NCI-H187 treated with DMSO at 0.1 percent for 48 hours (cell line): Measurements from ENCODE around the gene DKKL1.
"Not testable (repeated sequence)": the region's sequence is repeated elsewhere in the genome, so short reads cannot be mapped to it uniquely, and the experiment has no call there.

Experiments
- DNase-seq: peaks from one replicate; lab custom pipeline; 2025; lab: John Stamatoyannopoulos, UW

DKKL1 gene

DNA sequence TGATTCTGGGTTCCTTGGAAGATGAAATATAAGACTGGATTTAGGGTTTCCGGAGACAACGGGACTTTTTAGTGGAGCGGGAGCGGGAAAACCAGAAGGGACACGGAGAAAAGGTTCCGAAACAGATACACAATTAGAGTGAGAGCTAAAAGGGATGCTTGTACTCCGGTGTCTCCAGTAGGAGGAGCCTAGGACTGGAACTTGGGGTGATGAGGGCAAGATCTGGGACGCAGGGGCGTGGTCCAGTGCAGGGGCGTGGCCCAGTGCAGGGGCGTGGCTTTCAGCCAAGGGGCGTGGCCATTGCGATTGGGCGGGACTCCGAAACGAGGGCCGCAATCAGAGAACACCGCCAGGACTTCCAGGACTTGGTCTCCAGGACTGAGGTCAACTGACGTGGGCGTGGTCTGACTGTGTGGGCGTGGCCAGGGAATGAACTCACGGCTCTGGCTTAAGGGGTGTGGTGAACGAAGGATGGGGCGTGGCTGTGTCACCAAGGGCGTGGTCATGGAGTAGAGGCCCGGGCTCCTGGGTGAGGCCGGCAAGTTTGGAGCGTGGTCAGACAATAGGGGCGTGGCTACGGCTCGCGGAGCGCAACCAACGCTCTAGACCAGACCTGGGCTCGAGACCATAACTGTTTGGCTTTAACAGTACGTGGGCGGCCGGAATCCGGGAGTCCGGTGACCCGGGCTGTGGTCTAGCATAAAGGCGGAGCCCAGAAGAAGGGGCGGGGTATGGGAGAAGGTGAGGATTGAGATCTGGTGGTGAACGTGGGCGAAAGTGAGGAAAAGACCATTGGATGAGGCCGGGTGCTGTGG, at the start of gene DKKL1:
Gene DKKL1 (plus strand): TSS at position 610 of the 815 bp plus-strand sequence. CDS start 122 bp downstream, at position 732.
- no peak for DNase-seq

DNA sequence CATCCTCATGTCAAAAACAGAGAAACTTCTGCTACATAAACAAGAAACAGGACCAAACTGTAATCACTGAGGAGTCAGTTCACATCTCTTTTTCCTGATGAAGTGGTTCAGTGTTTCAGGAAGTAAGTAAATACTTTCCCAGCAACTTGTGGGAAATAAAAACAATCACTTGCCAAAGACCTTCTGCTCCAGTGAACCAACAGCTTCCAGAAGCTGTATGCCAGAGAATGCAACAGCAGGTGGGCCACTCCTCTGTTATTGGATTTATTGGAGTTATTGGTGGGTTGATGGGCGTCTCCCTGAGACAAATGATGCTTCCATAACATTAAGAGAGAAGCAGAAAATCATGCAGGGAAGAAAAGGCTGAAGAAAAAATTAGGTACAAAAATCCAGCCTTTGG, 48.6 kb upstream of the DKKL1 start:
- no peak for DNase-seq

DNA sequence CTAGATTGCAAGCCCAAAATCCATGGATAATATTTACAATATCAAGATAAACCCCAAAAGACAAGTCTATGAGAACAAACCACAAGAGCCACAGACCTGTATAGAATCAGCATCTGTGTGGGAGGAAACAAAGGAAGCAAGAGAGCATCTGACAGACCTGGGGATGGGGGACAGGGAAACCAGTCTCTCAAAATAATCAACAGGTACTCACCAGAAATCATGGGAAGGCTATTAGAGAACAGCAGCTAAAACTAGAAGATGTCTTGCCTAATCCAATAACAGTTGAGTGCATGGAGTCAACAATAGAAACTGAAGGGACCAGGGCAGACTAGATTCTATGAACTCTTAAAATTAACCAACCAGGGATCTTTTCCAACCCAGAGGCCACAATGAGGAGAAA, 47.4 kb upstream of the DKKL1 start:
- no peak for DNase-seq

DNA sequence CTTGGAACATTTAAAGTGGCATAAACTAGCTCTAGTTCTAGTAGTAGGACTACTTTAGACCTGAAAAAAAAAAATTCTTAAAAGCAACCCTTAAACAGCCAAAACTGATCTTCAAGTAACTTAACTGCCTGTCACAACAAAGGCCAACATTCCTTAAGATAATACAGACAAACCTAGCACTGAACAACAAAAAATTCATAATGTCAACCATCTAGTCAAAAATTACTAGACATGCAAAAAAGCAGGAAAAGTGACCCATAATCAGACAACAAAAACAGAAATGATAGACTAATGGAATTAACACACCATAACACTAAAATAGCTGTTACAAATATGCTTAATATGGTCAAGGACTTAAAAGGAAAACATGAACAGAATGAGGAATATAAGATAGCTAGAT, 45.4 kb upstream of the DKKL1 start:
- DNase-seq: no peak

DNA sequence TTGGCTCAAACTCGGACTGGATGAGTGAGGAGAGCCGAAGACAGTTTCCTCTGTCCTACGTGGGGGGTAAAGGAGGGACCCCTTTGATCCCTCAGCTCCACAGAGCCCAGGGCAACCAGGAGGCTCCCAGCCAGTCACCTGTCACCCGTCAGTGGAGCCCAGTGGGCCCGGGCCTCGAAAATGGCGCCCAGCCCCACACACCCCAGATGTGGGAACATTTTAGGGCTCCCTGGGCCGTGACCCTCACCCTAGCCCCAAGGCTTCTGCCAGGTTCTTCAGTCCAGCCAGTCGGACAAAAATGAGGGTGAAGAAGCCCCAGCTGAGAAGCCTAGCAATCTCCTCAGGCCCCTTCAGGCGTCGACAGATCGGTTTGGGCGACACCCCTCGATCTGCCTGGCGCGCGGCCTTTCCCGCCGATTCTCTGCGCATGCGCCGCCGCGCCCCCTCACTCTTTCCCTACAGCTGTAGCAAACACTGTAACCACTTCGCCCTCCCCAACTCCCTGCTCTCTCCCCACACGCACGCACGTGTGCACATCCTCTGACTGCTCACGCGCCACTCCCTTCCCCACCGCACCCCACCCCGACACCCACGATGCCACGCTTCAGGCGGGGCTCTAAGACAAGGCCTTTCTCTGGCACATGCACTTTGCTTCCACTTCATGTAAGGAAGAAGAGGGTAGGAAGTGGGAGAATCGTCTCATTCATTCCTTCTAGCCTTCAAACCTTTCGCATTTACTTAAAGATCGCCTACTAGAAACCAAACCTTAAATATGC, 38.7 kb upstream of the DKKL1 start, which contains the start of gene SLC6A16:
Gene SLC6A16 (minus strand): TSS at position 391 of the 776 bp plus-strand sequence. CDS start 13,844 bp downstream, outside the sequence.
- no peak for DNase-seq

DNA sequence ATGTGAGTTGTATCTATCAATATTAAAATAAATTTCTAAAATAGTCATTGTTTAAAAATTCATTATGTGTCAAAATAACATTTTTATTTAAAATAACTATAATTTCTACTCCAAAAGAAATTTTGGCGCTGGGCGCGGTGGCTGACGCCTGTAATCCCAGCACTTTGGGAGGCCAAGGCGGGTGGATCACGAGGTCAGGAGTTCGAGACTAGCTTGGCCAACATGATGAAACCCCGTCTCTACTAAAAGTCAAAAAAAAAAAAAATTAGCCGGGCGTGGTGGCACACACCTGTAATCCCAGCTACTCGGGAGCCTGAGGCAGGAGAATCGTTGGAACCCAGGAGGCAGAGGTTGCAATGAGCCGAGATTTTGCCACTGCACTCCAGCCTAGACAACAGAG, 37.9 kb upstream of the DKKL1 start:
- not testable (repeated sequence) for DNase-seq

DNA sequence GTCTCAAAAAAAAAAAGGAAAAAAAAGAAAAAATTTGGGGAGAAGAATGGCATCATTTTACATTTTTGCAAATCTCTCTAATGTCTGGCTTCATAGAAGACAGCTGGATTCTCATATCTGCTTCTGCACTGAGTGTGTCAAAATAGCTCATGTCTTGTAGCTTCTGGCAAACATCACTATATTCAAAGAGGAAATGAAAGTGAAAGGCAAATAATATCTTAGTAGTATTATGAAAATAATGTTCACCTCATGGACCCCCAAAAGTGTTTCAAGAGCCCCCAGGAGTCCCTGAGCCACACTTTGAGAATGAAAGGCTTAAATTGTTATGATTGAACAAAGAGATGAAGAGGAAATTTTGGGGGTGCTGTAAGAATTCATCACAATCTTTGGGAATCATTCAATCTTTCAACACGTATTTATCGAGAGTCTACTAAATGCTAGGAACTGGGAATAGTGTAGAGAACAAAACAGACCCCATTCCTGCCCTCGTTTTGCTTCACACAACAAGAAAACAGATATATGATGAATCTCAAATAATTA, 37.4 kb upstream of the DKKL1 start:
- no peak for DNase-seq

DNA sequence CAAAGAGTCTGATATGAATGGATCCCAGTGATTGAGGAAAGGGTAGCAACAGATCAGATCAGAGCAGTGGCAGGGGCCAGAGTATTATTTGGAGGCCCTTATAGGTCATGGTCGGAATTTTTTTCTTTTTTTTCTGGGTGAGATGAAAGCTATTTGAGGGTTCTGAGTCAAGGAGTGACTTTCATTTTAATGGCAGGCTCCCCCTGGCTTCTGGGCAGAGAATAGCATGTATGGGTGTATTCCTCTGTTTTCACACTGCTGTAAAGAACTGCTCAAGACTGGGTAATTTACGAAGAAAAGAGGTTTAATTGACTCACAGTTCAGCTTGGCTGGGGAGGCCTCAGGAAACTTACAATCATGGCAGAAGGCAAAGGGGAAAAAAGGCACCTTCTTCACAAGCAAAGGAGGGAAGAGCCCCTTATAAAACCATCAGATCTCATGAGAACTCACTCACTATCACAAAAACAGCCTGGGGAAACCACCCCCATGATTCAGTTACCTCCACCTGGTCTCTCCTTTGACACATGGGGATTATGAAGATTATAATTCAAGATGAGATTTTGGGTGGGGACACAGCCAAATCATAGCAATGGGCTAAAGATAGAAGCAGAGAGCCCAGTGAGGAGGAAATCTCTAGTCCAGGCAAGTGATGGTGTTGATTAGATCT, 35.7 kb upstream of the DKKL1 start:
- DNase-seq: no peak

DNA sequence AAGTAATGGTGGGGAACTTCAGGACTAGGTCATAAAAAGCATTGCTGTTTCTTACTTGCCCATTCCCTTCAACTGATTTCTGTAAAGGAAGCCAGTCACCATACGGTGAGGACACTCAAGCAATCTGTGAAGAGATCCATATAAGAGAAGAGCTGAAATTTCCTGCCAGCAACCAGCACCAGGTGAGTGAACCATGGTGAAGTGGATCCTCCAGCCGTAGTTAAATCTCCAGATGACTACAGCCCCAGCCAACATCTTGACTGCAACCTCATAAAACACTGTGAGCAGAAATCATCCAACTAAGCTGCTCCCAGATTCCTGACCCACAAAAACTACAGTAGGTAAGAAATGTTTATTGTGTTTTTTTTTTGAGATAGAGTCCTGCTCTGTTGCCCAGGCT, 34.9 kb upstream of the DKKL1 start:
- no peak for DNase-seq

DNA sequence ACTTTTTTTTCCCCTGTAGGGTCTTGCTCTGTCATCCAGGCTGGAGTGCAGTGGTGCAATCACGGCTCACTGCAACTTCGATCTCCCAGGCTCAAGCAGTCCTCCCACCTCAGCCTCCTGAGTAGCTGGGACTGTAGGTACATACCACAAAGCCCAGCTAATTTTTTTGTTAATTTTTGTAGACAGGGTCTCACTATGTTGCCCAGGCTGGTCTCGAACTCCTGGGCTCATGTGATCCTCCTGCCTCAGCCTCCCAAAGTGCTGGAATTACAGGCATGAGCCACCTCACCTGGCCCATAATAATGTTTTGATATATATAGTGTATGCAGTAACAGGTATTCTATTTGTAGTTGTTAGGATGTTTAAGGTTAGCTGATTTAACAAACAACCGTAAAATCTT, 32.5 kb upstream of the DKKL1 start:
- not testable (repeated sequence) for DNase-seq

DNA sequence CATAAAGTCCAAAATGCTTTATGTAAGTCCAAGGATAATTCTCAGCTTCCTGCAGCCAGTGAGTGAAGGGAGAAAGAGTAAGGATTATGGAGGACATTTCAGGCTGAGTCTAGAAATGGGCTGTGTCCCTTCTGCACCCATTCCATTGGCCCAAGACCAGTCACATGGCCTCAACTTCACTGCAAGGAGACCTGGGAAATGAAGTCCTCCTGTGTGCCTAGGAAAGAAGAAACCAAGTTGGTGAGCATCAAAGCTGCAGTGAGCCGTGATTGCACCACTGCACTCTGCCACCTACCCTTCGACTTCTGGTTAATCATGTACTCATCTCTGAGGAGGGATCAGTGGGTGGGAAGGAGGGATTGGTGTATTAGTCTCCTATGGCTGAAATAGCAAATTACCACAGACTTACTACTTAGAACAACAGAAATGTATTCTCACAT, 32.0 kb upstream of the DKKL1 start:
- DNase-seq: no peak

DNA sequence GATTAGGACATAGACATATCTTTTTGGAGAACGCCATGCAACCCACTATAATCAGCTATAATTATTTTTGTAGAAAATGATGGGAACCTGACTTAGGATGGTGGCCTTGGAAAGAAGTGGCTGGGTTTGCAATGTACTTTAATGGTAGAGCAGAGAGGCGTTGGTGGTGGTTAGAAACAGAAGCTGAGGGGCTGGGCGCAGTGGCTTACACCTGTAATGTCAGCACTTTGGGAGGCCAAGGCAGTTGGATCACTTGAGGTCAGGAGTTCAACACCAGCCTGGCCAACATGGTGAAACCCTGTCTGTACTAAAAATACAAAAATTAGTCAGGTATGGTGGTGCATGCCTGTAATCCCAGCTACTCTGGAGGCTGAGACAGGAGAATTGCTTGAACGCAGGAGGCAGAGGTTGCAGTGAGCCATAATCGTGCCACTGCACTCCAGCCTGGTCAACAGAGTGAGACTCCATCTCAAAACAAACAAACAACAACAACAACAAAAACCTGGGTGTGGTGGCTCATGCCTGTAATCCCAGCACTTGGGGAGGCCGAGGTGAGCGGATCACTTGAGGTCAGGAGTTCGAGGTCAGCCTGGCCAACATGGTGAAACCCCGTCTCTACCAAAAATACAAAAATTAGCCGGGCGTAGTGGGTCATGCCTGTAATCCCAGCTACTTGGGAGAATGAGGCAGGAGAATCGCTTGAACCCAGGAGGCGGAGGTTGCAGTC, 30.8 kb upstream of the DKKL1 start:
- DNase-seq: not testable (repeated sequence)

DNA sequence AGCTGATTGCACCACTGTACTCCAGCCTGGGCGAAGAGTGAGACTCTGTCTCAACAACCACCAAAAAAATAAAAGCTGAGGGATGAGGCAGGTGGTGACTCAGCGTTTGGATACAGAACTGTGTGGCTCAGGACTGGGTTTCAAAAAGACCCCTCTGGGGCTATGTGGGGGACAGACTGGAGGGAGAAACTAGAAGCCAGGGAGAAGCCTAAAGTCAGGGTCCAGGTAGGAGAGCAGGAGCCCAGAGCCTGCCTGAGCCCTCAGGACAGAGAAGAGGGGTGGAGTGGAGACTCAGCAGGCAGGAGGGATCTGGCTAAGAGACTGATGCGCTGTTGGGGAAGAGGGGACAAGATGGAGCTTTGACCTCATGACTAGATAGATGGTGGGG, 30.3 kb upstream of the DKKL1 start:
- DNase-seq: no peak

DNA sequence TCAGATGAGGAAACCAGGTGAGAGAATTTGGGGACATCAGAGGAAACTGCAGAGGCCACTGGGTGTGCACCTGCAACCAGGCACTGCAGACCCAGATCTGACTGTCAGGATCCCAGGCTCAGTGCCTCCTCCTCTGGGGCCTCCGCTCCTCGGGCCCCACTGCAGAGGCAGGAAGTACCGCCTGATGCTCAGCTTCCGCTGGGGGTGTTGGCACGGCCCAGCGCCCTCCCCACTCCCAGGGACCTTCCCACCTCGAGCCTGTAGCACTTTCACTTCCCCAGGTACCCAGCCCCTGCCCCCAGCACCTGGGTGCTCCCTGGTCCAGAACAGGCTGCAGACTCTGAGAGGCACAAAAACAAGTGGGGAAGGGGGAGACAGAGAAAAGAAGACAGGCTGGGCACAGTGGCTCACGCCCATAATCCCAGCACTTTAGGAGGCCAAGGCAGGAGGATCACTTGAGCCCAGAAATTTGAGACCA, 29.8 kb upstream of the DKKL1 start:
- DNase-seq: no peak

DNA sequence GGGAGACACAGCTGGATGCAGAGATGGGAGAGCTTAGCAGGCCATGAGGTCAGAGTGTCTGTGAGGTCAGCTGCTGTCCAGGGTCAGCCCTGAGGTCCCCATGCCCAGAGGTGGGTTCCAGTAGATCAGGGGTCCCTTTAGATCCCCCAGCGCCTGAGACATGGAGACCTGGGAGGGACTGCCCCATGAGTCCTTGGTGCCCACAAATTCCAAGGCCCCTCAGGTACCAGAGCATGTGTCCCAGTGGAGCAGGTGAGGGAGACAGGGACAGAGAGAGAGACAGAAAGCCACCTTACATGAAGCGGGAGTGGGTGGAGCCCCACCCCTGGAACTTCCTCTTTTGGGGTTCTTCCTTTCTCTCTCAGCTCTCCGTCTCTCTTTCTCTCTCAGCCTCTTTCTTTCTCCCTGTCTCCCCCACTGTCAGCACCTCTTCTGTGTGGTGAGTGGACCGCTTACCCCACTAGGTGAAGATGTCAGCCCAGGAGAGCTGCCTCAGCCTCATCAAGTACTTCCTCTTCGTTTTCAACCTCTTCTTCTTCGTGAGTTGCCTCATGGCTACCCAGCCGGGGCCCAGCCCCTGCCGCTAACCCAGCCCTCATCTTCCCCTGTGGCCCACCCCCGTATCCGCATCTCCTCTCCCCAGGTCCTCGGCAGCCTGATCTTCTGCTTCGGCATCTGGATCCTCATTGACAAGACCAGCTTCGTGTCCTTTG, 28.4 kb upstream of the DKKL1 start, which contains the start of gene CD37:
Gene CD37 (plus strand): TSS at position 336 of the 713 bp plus-strand sequence. CDS start 135 bp downstream, at position 471.
- no peak for DNase-seq

DNA sequence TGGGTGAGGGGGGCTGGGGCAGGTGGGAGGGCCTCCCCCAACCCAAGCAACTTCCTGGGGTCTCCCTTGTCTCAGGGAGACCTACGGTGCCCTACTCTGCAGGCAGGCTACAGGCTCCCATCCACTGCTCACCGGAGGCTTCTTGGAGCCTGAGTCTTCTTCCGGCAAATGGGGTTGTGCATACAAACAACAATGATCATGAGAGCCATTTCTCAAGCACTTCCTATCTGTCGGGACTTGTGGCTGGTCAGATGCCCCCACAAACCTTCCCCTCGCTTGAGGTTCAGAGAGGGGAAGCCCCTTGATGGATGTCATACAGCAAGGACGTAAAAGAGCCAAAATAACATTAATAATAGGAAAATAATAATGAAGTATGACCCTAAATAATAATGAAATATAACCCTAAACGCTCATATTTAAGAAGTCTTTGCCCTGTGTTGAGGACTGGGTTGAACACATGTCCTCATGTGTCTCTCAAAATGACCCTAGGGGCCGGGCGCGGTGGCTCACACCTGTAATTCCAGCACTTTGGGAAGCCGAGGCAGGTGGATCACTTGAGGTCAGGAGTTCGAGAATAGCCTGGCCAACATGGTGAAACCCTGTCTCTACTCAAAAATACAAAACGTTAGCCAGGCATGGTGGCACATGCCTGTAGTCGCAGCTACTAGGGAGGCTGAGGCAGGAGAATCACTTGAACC, 27.7 kb upstream of the DKKL1 start:
- DNase-seq: no peak

DNA sequence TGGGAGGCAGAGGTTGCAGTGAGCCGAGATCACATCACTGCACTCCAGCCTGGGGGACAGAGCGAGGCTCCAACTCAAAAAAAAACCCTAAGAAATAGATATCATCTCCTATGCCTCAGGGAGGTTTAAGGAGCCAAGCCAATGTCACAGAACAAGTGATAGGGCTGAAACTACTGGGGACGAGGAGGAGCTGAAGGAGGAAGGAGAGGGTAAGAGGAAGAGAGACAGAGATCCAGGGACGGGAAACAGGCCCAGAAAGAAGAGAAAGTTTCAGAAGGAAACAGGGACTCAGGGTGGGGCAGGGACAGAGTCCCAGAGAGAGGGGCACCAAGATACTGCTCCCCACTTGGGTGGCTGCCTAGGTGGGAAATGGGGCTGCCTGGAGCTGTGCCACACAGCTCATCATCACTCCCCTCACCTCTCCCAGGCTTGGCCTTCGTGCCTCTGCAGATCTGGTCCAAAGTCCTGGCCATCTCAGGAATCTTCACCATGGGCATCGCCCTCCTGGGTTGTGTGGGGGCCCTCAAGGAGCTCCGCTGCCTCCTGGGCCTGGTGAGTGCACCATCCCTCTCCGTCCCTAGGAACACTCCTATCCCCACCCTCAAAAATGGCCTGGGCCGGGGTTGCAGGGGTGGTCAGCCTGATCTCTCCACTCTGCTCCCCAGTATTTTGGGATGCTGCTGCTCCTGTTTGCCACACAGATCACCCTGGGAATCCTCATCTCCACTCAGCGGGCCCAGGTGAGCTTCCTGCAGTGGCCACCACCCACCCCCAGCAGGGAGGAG, 27.0 kb upstream of the DKKL1 start:
- no peak for DNase-seq

DNA sequence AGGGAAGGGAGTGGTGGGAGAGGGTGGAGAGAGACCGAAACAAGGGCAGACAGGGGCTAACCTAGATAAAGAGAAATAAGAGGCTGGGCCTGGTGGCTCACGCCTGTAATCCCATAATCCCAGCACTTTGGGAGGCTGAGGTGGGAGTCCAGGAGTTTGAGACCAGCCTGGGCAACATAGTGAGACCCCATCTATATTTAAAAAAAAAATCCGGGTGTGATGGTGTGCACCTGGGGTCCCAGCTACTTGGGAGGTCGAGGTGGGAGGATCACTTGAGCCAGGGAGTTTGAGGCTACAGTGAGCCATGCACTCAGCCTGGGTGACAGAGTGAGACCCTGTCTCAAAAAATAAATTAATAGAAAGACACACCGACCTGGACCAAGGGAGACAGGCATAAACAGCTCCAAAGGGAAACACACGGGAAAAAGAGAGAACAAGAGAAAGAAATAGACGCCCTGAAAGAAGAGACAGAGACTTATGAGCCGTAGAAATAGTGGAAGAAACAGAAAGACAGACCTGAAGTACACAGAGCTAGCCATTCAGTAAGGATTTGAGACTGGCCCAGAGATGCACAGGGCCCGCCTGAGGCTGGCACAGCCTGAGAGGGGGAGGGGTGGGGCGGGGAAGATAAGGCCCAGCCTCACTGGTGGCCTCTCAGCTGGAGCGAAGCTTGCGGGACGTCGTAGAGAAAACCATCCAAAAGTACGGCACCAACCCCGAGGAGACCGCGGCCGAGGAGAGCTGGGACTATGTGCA, 26.2 kb upstream of the DKKL1 start:
- DNase-seq: no peak
